ENCODE results near the gene AGPS. TPM values are rescaled to one million over a fixed set of nuclear protein-coding genes. Genes with fewer than 3 reads are reported as not detected.
A peak's percentile ranks its signal among the peaks of the same experiment; 100 is the strongest.

The AGPS gene
- total and polyA plus RNA-seq, 2 of the 13 experiments (the other 11 are each of a cell fraction or from before 2014, with no cell fraction given) = 39.4 to 99.0 TPM

- TF ChIP-seq THAP7 (CRISPR knock-in tag; IDR thresholded peaks at IDR 0.05) = no peak
- TF ChIP-seq MTA3 (CRISPR knock-in tag; IDR thresholded peaks at IDR 0.05) = no peak
- no peak for TF ChIP-seq ZNF256 (CRISPR knock-in tag; conservative IDR thresholded peaks at IDR 0.05)
- no peak for TF ChIP-seq ZFP90 (CRISPR knock-in tag; IDR thresholded peaks at IDR 0.05; ENCODE audit: borderline replicate concordance)
- TF ChIP-seq FOSL2 (CRISPR knock-in tag; IDR thresholded peaks at IDR 0.05) = peak; percentile 81
- TF ChIP-seq CBX5 (CRISPR knock-in tag; IDR thresholded peaks at IDR 0.05; ENCODE audit: borderline replicate concordance) = no peak
- no peak for TF ChIP-seq ZBTB42 (CRISPR knock-in tag; IDR thresholded peaks at IDR 0.05)
- TF ChIP-seq MAZ (IDR thresholded peaks at IDR 0.05; ENCODE audit: borderline replicate concordance, low read depth, low read length) = no peak
- TF ChIP-seq MAZ (CRISPR knock-in tag; IDR thresholded peaks at IDR 0.05; ENCODE audit: low read depth) = no peak
- no peak for TF ChIP-seq RAD21 (CRISPR knock-in tag; IDR thresholded peaks at IDR 0.05)
- no peak for TF ChIP-seq ZBTB4 (CRISPR knock-in tag; IDR thresholded peaks at IDR 0.05; ENCODE audit: borderline replicate concordance)
- no peak for TF ChIP-seq ZNF292 (CRISPR knock-in tag; IDR thresholded peaks at IDR 0.05; ENCODE audit: borderline replicate concordance, low read depth)
- TF ChIP-seq SIX4 (CRISPR knock-in tag; IDR thresholded peaks at IDR 0.05) = no peak
- TF ChIP-seq PCBP1 (IDR thresholded peaks at IDR 0.05; ENCODE audit: borderline replicate concordance, low read depth, low read length) = no peak
- no peak for TF ChIP-seq TFDP1 (CRISPR knock-in tag; IDR thresholded peaks at IDR 0.05; ENCODE audit: borderline replicate concordance)
- no peak for TF ChIP-seq AKNA (CRISPR knock-in tag; IDR thresholded peaks at IDR 0.05; ENCODE audit: borderline replicate concordance)
- no peak for TF ChIP-seq ZNF597 (CRISPR knock-in tag; IDR thresholded peaks at IDR 0.05)
- no peak for TF ChIP-seq ZSCAN9 (CRISPR knock-in tag; IDR thresholded peaks at IDR 0.05; ENCODE audit: borderline replicate concordance)
- TF ChIP-seq ARID2 (CRISPR knock-in tag; IDR thresholded peaks at IDR 0.05; ENCODE audit: borderline replicate concordance) = no peak
Observed at GRCh38 chr2:177405029-177405692, 12.6 kb downstream of the AGPS start (continued).
